Measurements from ENCODE around the gene FAM193A.

DNA sequence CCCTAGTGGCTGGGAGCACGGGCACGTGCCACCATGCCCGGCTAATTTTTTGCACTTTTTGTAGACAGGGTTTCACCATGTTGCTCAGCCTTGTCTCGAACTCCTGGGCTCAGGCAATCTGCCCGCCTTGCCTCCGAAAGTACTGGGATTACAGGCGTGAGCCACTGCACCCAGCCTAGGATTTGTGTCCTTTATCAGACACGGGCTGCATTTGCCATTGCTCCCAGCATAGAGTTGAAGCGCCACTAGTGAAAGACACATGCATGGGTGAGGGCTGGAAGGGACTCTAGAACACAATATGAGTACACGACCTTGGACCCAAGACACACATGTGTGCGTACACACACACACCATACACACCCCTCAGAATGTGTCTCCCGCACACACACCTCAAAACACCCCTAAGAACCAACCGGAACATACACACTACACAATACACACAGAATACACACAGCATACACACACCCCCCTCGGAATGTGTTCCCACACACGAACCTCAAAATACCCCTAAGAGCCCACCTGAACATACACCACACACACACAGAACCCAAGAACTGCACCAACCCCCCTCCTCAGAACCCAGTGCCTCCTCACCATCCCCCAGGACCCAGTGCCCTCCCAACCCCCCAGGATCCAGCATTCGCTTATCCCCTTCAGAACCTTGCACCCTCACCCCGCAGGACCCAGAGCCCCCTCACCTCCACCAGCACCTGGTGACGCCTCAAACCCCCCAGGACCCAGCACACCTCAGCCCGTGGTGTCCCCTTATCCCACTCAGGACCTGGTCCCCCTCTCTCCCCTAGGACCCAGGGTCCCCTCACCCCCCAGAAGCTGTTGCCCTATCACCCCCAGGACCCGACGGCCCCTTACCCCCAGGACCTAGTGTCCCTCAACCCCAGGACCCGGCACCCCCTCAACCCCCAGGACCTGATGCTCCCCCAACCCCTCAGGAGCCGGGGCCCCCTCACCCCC, 218.7 kb downstream of the FAM193A start:
- TF ChIP-seq CTCF (IDR thresholded peaks at IDR 0.05) (no peak), TAF1 (IDR thresholded peaks at IDR 0.05; ENCODE audit: borderline replicate concordance, low read depth, low read length) (no peak), GABPA (IDR thresholded peaks at IDR 0.05; ENCODE audit: low read depth) (no peak), POLR2AphosphoS5 (IDR thresholded peaks at IDR 0.05; ENCODE audit: low read depth, low read length) (no peak), MAX (IDR thresholded peaks at IDR 0.05; ENCODE audit: low read depth) (no peak), EZH2phosphoT487 (IDR thresholded peaks at IDR 0.05; ENCODE audit: borderline replicate concordance, low read depth) (no peak), RCOR1 (IDR thresholded peaks at IDR 0.05; ENCODE audit: low read length) (no peak), NFIC (IDR thresholded peaks at IDR 0.05; ENCODE audit: borderline replicate concordance) (no peak), CHD2 (IDR thresholded peaks at IDR 0.05; ENCODE audit: low read length, partially characterized antibody) (no peak)
- TF ChIP-seq, protein P1, sequence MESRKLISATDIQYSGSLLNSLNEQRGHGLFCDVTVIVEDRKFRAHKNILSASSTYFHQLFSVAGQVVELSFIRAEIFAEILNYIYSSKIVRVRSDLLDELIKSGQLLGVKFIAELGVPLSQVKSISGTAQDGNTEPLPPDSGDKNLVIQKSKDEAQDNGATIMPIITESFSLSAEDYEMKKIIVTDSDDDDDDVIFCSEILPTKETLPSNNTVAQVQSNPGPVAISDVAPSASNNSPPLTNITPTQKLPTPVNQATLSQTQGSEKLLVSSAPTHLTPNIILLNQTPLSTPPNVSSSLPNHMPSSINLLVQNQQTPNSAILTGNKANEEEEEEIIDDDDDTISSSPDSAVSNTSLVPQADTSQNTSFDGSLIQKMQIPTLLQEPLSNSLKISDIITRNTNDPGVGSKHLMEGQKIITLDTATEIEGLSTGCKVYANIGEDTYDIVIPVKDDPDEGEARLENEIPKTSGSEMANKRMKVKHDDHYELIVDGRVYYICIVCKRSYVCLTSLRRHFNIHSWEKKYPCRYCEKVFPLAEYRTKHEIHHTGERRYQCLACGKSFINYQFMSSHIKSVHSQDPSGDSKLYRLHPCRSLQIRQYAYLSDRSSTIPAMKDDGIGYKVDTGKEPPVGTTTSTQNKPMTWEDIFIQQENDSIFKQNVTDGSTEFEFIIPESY (IDR thresholded peaks at IDR 0.05; ENCODE audit: borderline replicate concordance, low read depth) = no peak

All from SK-N-SH (cell line).